KBM-7 (cell line): ENCODE results near the gene EHMT1.
"Not testable (repeated sequence)": the region's sequence is repeated elsewhere in the genome, so short reads cannot be mapped to it uniquely, and the experiment has no call there.

ENCODE experiments used
- DNase-seq: peaks from one replicate; pipeline ENCODE4 v3.0.0-alpha.2; 2015
- in situ Hi-C: fragments of 300-500 bp; cut with MboI; formaldehyde crosslinking; loops from 2 replicates; pipeline ENCODE4 v1.14.3; 2020; ENCODE audit warnings: low sequenced_read_pairs, low pct_unique_long_range_greater_than_20kb, mixed read lengths

EHMT1 gene

DNA sequence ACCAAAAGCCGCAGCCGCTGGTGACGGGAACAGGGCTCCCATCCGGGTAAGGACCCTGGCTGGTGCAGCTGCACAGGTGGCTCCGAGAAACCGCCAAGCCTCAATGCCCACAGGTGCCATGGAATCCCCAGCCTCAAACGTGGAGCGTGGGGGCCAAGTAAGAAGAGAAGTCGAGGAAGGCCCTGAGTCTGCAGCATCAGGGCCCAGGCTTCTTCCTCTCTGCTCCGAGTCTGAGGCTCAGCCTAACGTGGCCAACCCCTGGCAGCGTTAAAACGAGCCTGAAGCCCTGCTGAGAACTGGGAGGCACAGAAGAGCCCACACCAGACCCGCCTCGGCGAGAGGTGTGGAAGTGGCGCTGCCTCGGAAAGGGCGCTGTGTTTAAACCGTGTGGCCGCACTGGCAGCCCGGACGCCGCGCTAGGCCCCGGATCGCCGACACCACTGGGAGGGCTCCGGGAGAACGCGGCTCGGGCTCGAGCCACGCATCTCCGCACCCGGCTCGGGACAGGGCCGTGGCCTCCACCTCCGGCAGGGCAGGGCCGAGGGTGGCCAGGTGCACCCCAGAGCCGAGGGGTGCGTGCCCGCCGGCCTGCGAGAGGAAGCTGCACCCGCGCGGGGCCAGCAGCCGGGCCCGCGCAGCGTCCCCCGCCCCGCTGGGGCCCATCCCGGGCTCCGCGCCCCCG lies 29.2 kb upstream of the EHMT1 start:
- DNase-seq, result no peak
- in situ Hi-C loops, result no loop called here

GRCh38 chr9:137590123-137590468 lies 28.7 kb upstream of the EHMT1 start:
- no peak for DNase-seq
- in situ Hi-C loops, result no loop called here

- DNase-seq, result peak; percentile 70
- in situ Hi-C loops, result no loop called here
Measured at GRCh38 chr9:137590469-137591383, 28.1 kb upstream of the EHMT1 start, which contains the start of gene ZMYND19. TSS of gene ZMYND19 (minus strand) at chr9:137590512. CDS start at chr9:137590263, 249 bp downstream.

DNA sequence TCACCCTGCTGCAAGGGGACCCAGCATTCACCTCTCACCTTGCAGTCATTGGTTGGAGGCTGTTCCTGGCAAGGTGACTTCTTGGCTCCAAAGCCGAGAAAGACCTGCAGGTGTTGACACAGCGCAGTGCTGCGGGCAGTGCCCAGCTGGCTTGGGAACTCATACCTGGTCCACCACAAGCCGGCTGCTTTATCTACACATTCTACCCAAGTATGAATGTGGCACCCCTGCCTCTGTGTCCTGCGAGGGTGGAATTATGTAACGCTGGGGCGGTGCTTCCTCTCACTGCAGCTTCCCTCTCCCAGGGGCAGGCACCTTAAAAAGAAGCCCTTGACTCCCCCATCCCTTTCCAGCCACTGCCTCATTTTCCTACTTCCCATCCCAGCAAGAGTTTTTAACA lies 26.0 kb upstream of the EHMT1 start:
- in situ Hi-C loops, result no loop called here

GRCh38 chr9:137593176-137593575 lies 25.6 kb upstream of the EHMT1 start:
- DNase-seq, result no peak
- in situ Hi-C loops, result no loop called here

More for the DNA sequence above, 26.0 kb upstream of the EHMT1 start:
- no peak for DNase-seq

DNA sequence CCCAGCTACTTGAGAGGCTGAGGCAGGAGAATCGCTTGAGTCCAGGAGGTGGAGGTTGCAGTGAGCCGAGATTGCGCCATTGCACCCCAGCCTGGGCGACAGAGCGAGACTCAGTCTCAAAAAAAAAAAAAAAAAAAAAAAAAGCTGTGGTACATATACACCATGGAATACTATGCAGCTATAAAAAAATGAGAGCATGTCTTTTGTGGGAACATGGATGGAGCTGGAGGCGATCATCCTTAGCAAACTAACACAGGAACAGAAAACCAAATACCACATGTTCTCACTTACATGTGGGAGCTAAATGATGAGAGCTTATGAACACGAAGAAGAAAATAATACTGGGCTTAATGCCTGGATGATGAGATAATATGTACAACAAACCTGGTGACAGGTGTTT lies 22.2 kb upstream of the EHMT1 start:
- DNase-seq, in situ Hi-C loops: not testable (repeated sequence)

GRCh38 chr9:137598943-137599342 lies 19.9 kb upstream of the EHMT1 start:
- in situ Hi-C loops, result no loop called here
- DNase-seq, result no peak

DNA sequence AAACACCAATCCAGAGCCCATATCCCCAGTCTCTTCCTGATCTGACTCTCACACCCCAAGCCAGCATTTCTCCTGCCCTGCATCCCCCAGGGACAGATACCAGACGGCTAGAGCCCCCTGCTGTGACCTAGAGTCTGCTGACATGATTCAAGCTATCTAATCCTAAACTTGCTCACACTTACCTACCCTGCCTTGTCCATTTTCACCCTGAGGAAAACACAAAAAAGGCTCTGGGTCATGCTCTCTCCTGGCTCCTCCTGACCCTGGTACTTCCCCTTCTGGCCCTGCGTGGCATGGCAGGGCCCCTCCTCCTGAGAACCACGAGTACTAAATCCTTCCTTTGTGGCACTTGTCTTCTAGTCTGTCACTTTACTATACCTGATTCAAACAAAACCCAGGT lies 16.1 kb upstream of the EHMT1 start:
- in situ Hi-C loops, result no loop called here
- peak; percentile 63 for DNase-seq

DNA sequence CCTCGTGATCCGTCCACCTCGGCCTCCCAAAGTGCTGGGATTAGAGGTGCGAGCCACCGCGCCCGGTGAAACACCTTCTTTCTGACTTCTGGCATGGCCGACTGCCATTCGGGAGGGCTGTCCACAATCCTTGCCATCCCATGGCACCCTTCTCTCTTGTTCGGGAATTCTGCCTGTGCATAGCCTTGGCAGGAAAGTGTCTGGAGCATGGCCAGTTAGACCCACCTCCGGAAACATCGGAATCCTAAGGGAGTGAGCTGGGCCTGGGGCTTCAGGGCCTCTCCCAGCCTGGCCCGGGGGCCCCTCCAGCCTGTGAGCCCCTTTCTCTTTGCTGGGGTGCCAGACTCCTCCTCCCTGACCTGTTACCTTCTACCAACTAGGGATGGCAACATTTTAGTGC lies 14.9 kb upstream of the EHMT1 start:
- no peak for DNase-seq
- in situ Hi-C loops, result no loop called here

DNA sequence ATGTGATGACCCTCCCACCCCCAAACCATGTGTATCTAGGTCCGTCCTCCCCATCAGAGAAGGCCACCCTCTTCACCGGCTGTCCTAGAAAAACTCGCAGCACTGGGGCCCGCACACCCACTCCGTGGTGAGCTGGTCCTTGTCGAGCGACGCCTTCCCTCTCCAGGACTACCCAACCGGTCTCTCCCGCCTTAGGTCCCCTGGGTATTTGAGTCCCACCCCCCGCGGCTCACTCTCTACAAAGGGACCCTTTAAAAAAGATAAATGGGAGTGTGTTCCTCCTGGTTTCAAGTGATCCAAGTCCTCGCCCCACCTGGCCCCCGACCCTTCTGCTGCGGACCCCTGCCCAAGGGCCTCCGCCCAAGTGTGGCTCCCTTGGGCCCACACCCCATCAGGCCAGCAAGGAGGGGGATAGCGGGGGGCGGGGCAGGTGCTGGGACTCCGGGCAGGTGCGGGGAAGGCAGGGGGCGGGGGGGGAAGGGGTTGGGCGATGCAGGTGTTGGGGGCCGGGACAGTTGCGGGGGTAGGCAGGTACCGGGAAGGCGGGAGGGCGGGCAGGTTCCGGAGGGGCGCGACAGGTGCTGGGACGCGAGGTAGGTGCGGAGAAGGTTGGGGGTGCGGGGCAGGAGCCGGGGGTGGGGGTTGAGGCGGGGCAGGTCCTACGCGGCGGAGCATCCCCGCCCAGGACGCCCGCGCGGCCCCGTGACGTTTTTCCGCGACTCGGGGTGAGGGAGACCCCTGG lies 14.3 kb upstream of the EHMT1 start:
- in situ Hi-C loops, result no loop called here
- DNase-seq, result no peak

DNA sequence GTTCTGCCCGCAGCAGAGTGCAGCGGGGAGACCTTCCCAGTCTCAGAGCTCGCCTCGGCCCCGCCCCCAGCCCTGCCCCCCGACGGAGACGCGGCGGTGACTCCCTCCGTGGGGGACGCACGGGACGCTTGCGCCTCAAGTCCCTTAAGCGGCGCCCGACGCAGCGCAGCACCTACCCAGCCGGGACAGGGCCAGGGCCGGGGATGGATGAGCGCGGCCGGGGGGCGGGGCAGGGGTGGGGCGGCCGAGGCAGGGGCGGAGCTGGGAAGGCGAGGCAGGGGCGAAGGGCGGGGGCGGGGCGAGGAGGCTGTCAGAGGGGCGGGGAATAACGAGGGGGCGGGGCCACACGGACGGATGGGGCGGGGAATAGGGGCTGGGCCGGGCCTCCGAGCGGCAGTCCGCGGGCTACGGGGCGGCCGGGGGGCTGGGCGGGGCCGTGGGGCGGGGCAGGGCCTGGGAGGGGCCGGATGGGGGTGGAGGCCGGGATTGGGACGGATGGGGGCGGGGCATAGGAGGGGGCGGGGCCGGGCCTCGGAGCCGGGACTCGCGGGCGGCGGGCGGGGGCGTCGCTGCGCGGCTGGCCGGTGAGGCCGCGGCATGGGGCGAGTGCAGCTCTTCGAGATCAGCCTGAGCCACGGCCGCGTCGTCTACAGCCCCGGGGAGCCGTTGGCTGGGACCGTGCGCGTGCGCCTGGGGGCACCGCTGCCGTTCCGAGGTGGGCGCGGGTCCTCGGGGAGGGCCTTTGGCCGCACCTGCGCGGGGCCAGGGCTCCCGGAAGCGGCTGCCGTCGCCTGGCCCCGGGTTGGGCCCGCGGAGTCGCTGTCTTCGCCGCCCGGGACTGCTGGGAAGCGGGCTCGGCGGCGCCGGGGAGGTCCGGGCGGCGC lies 13.4 kb upstream of the EHMT1 start, which contains the start of gene ARRDC1:
TSS of gene ARRDC1 (plus strand) at position 566 of the 884 bp plus-strand sequence. CDS start at position 598, 32 bp downstream.
- peak; percentile 83 for DNase-seq
- in situ Hi-C loops, result no loop called here

DNA sequence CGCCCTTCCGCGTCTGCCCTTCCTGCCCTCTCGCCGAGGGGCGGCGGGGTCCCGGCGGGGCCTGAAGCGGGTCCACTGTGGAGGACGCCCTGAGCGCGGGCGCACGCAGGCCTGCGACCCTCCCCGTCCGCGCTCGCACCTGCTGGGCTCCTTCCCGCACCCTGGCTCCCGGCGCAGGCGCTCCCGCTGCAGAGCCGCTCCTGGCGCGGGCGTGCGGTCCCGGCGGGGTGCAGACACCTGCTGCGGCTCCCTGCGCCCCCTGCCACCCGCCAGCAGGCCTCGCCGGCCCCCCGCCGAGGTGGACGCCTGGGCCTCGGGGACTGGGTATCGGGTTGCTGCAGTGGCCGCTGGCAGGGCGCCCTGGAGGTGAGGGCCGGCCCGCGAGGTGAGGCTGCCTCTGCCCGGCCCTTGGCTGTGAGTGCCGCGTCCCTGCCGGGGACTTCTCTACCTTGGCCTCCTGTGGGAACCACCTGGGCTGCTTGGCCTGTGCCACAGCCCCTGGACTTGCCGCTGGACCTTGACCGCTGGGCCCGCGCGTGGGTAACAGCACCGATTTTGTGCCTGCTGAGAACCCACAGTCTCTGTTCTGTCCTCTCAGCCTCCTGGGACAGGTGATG lies 12.7 kb upstream of the EHMT1 start:
- in situ Hi-C loops, result no loop called here
- DNase-seq, result no peak

DNA sequence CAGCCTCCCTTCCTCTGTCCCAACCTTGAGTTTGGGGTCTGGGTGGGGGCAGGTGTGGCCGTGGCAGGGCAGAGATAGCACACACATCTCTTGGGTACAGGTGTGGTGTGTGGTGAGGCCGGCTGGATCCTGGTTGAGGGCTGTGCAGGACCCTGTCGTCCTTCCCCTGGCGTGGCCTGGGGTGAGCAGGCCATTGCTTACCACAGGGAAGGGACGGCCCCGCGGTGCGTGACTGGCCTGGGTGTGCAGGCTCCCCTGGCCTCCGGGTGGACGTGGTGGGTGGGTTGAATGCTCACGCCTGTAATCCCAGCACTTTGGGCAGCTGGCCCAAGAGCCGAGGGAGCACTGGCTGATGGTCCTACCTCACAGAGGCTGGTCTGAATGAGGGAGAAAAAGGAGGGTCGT lies 12.1 kb upstream of the EHMT1 start:
- in situ Hi-C loops, result no loop called here

GRCh38 chr9:137607141-137607857 lies 11.5 kb upstream of the EHMT1 start:
- no peak for DNase-seq

More for the DNA sequence above, 12.1 kb upstream of the EHMT1 start:
- DNase-seq, result no peak

DNA sequence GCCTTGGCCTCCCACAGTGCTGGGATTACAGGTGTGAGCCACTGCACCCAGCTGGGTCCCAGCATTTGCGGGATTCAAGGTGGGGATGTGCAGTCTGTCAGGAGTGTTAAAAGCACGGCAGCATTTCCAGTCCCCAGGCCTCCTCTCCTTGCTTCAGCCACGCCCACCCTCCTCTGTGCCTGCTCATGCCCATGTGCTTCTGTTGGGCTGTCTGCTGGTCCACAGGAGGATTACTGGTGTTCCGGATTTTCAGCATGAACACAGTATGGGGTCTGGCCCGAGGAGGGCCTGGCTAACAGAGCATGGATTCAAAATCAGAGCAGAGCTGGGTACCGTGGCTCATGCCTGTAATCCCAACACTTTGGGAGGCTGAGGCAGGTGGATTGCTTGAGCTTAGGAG lies 7.9 kb upstream of the EHMT1 start:
- in situ Hi-C loops, result no loop called here
- no peak for DNase-seq

More at GRCh38 chr9:137607141-137607857, 11.5 kb upstream of the EHMT1 start:
- in situ Hi-C loops, result no loop called here

GRCh38 chr9:137611623-137612609 lies 6.9 kb upstream of the EHMT1 start:
- no peak for DNase-seq
- in situ Hi-C loops, result no loop called here

DNA sequence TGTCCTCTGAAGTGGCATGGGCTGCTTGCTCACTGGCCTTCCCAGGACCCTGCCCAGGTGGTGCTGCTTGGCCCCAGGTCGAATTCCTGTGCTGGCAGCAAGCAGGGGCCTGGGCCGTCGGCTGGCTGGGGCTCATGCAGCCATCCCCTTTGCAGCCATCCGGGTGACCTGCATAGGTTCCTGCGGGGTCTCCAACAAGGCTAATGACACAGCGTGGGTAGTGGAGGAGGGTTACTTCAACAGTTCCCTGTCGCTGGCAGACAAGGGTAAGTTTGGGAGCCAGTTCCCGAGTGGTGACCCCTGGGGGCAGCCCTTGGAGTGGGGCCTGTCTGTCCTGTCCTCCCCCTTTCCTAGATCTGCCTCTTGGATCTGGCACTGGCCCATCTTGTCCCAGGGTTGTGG lies 6.1 kb upstream of the EHMT1 start:
- in situ Hi-C loops, result no loop called here

More for the DNA sequence above, 6.1 kb upstream of the EHMT1 start:
- no peak for DNase-seq
